ENCODE data around the gene KCTD20. TPM values are rescaled to one million over a fixed set of nuclear protein-coding genes. Genes with fewer than 3 reads are reported as not detected.
A peak's percentile ranks its signal among the peaks of the same experiment; 100 is the strongest.
"Not testable (repeated sequence)": the region's sequence is repeated elsewhere in the genome, so short reads cannot be mapped to it uniquely, and the experiment has no call there.

Gene KCTD20
- 10 to 100 TPM; 45.7 to 50.0 TPM for total RNA-seq

GRCh38 chr6:36442671-36443470 is at the start of gene KCTD20, which contains the start of gene PXT1:
KCTD20 (plus strand) TSS chr6:36443000; CDS start chr6:36470098, 27,098 bp downstream.
PXT1 (minus strand) TSS chr6:36442854; CDS start chr6:36426082, 16,772 bp downstream.
- peaks cover 11% of the 10 kb centered on the region for H3K36me3 Mint-ChIP-seq
- ATAC-seq (ENCODE audit: low read depth) (peak; percentile 87), DNase-seq (peak; percentile 92)
- H3K9me3 Mint-ChIP-seq: no peaks in the 10 kb centered on the region
- H3K4me1 Mint-ChIP-seq: peaks cover 28% of the 10 kb centered on the region
- peak within 1 kb of the TSS; percentile 97 for H3K4me3 Mint-ChIP-seq
- no peaks in the 10 kb centered on the region for H3K27me3 Mint-ChIP-seq
- H3K27ac Mint-ChIP-seq: peak within 1 kb of the TSS; percentile 96
- POLR2A ChIA-PET: interaction anchor here (0.6 to 2.1 kb wide), 11 partner anchors 10 to 172 kb away, joined by 3 to 9 read pairs (median 4); partner anchors contain the start of gene ETV7

GRCh38 chr6:36399970-36400369 is 42.8 kb upstream of the KCTD20 start:
- H3K27me3 Mint-ChIP-seq: peaks cover 17% of the 10 kb centered on the region
- H3K4me1 Mint-ChIP-seq: no peaks in the 10 kb centered on the region
- POLR2A ChIA-PET: no interaction called here
- no peaks in the 10 kb centered on the region for H3K36me3 Mint-ChIP-seq
- H3K9me3 Mint-ChIP-seq: no peaks in the 10 kb centered on the region
- H3K27ac Mint-ChIP-seq: no peak overlapping the region
- DNase-seq: no peak
- no peak for ATAC-seq (ENCODE audit: low read depth)
- H3K4me3 Mint-ChIP-seq: no peak overlapping the region

GRCh38 chr6:36402481-36402880 is 40.3 kb upstream of the KCTD20 start:
- POLR2A ChIA-PET: no interaction called here
- H3K9me3 Mint-ChIP-seq: no peaks in the 10 kb centered on the region
- no peak overlapping the region for H3K4me3 Mint-ChIP-seq
- no peaks in the 10 kb centered on the region for H3K36me3 Mint-ChIP-seq
- peaks cover 20% of the 10 kb centered on the region for H3K27me3 Mint-ChIP-seq
- DNase-seq: no peak
- no peaks in the 10 kb centered on the region for H3K4me1 Mint-ChIP-seq
- no peak for ATAC-seq (ENCODE audit: low read depth)
- H3K27ac Mint-ChIP-seq: no peak overlapping the region

GRCh38 chr6:36404164-36404563 is 38.6 kb upstream of the KCTD20 start:
- ATAC-seq (ENCODE audit: low read depth): no peak
- no peak overlapping the region for H3K27ac Mint-ChIP-seq
- no peak overlapping the region for H3K4me3 Mint-ChIP-seq
- DNase-seq: no peak
- H3K27me3 Mint-ChIP-seq: peaks cover 30% of the 10 kb centered on the region
- no peaks in the 10 kb centered on the region for H3K36me3 Mint-ChIP-seq
- peaks cover 1% of the 10 kb centered on the region for H3K4me1 Mint-ChIP-seq
- POLR2A ChIA-PET: interaction anchor here (0.5 kb wide), 1 partner anchor 523 kb away, joined by 3 read pairs; no protein-coding TSS in a partner anchor
- no peaks in the 10 kb centered on the region for H3K9me3 Mint-ChIP-seq

- ATAC-seq (ENCODE audit: low read depth): not testable (repeated sequence)
- peaks cover 19% of the 10 kb centered on the region for H3K27me3 Mint-ChIP-seq
Measured at GRCh38 chr6:36409718-36410117, 33.1 kb upstream of the KCTD20 start.

DNA sequence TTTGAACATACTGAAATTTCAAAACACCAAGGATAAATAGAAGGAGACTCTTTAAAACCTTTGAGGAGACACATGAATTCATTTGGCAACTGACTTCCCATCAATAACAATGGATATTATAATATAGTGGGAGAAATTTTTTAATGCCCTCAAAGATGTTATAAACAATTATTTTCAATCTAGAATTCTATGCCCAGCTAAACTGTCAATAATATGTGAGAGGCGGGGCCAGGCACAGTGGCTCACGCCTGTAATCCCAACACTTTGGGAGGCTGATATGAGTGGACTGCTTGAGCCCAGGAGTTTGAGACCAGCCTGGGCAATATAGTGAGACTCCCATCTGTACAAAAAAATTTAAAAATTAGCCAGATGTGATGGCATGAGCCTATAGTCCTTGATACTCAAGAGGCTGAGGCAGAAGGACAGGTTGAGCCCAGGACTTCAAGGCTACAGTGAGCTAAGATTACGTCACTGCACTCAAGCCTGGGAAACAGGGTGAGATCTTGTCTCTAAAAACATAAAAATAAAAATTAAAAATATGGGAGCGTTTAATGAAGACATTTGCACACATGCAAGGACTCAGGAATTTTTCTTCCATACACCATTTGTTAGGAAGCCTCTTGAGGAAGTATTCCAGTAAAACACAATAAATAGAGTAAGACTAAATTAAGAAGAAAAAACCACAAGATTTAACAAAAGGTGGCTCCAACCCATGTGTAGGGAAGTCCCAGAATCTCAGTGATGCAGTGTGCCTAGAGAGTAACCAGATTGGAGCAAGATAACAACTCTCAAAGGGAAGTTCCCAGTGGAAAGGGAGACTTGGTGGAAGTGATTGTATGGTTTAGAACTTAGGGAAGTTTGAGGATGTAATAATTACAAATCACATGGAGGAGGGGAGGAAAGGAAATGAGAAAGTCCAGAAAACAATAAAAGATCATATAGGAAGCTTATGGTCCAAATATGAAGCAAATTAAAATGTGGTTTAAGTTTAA is 29.0 kb upstream of the KCTD20 start:
- Mint-ChIP-seq H3K27ac (no peak overlapping the region), H3K27me3 (peaks cover 5% of the 10 kb centered on the region), H3K4me3 (no peak overlapping the region), H3K4me1 (peaks cover 2% of the 10 kb centered on the region), H3K9me3 (peaks cover 4% of the 10 kb centered on the region), H3K36me3 (peaks cover 2% of the 10 kb centered on the region)
- POLR2A ChIA-PET: no interaction called here
- ATAC-seq (ENCODE audit: low read depth) (no peak), DNase-seq (no peak)

More at GRCh38 chr6:36409718-36410117, 33.1 kb upstream of the KCTD20 start:
- H3K36me3 Mint-ChIP-seq, H3K4me1 Mint-ChIP-seq, H3K27ac Mint-ChIP-seq, POLR2A ChIA-PET, DNase-seq, H3K4me3 Mint-ChIP-seq, H3K9me3 Mint-ChIP-seq: not testable (repeated sequence)

DNA sequence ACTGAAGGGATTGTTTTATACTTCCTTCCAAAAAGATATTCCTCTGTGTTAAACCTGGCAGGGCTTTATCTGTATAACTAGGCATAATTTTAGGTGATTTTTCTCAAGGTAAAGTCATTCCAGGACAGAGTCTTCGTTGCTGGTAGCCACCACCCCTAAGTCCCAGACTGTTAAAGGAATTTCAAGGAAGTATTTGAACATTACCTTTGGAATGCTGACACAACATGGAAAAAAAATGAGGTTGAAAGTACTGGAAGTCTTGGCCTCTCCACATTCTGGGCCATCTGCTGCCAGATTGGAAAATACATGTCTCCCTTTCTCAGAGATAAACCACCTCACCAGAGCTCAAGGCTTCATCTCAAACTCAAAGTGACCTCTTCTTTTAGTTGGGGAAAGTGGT is 28.3 kb upstream of the KCTD20 start:
- Mint-ChIP-seq H3K4me1 (no peaks in the 10 kb centered on the region), H3K27me3 (peaks cover 5% of the 10 kb centered on the region), H3K27ac (no peak overlapping the region), H3K36me3 (peaks cover 2% of the 10 kb centered on the region), H3K9me3 (peaks cover 4% of the 10 kb centered on the region), H3K4me3 (no peak overlapping the region)
- ATAC-seq (ENCODE audit: low read depth): no peak
- POLR2A ChIA-PET: no interaction called here
- DNase-seq: no peak

- POLR2A ChIA-PET: interaction anchor here (1.1 kb wide), 1 partner anchor 25 kb away, joined by 4 read pairs; the partner anchor contains the start of gene KCTD20
- ATAC-seq (ENCODE audit: low read depth) (no peak), DNase-seq (no peak)
- Mint-ChIP-seq H3K27me3 (peaks cover 2% of the 10 kb centered on the region), H3K36me3 (no peaks in the 10 kb centered on the region), H3K9me3 (no peaks in the 10 kb centered on the region), H3K4me3 (no peak overlapping the region), H3K4me1 (peaks cover 9% of the 10 kb centered on the region), H3K27ac (no peak overlapping the region)
Measured at GRCh38 chr6:36418558-36418957, 24.2 kb upstream of the KCTD20 start.

DNA sequence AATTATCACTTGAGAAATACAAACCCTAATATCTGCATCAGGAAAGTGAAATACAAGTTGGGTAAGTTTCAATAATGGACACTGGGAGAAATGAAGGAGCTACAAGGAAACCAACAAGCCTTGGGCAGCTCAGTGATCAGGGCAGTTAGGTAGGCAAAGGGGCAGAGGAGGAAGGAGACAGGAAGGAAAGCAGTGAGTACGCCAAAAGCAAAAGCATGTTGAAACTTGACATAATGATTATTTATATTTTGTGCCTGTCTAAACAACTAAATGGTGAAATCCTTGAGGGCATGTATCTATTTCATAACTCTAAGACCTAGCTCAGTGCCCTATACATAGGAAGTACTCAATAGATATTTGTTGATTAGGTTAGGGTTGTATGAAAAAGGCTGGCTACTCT is 23.5 kb upstream of the KCTD20 start:
- DNase-seq (no peak), ATAC-seq (ENCODE audit: low read depth) (no peak)
- H3K4me1 Mint-ChIP-seq: peaks cover 14% of the 10 kb centered on the region
- no peaks in the 10 kb centered on the region for H3K36me3 Mint-ChIP-seq
- H3K27ac Mint-ChIP-seq: no peak overlapping the region
- H3K4me3 Mint-ChIP-seq: no peak overlapping the region
- POLR2A ChIA-PET: interaction anchor here (1.1 kb wide), 1 partner anchor 24 kb away, joined by 4 read pairs; the partner anchor contains the start of gene KCTD20
- peaks cover 5% of the 10 kb centered on the region for H3K27me3 Mint-ChIP-seq
- H3K9me3 Mint-ChIP-seq: no peaks in the 10 kb centered on the region

GRCh38 chr6:36422714-36423100 is 20.1 kb upstream of the KCTD20 start:
- Mint-ChIP-seq H3K36me3 (no peaks in the 10 kb centered on the region), H3K9me3 (no peaks in the 10 kb centered on the region), H3K4me1 (peaks cover 14% of the 10 kb centered on the region), H3K27me3 (peaks cover 7% of the 10 kb centered on the region), H3K27ac (peak overlapping the region; percentile 86), H3K4me3 (peak overlapping the region; percentile 90)
- POLR2A ChIA-PET: interaction anchor here (0.9 to 1.9 kb wide), 12 partner anchors 10 to 291 kb away, joined by 3 to 11 read pairs (median 4); partner anchors contain the start of genes KCTD20 and STK38
- ATAC-seq (ENCODE audit: low read depth): no peak
- no peak for DNase-seq

GRCh38 chr6:36423101-36423824 is 19.5 kb upstream of the KCTD20 start:
- Mint-ChIP-seq H3K4me1 (peaks cover 14% of the 10 kb centered on the region), H3K9me3 (no peaks in the 10 kb centered on the region), H3K4me3 (peak overlapping the region; percentile 90), H3K27ac (peak overlapping the region; percentile 86), H3K27me3 (peaks cover 7% of the 10 kb centered on the region), H3K36me3 (no peaks in the 10 kb centered on the region)
- POLR2A ChIA-PET: interaction anchor here (0.6 to 1.9 kb wide), 15 partner anchors 11 to 292 kb away, joined by 3 to 11 read pairs (median 4); partner anchors contain the start of genes CDKN1A, KCTD20 and STK38
- peak; percentile 97 for ATAC-seq (ENCODE audit: low read depth)
- DNase-seq: peak; percentile 97

DNA sequence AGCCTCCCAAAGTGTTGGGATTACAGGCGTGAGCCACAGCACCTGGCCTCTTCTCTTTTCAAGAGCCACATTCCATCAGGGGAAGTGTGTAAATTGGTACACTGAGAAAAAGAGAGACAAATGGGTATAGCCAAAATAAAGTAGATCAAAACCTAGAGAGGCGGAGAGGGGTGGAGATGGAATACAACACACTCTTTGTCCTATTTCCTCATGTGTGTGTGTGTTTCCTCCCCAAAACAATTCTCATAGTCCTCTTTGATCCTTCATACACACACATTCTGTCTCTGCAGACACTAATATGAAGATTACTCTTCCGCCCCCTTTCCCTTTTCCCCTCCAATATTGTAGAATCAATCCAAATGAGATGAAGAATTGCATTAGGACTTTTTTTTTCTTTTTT is 16.2 kb upstream of the KCTD20 start:
- Mint-ChIP-seq H3K9me3 (no peaks in the 10 kb centered on the region), H3K36me3 (no peaks in the 10 kb centered on the region), H3K27ac (no peak overlapping the region), H3K27me3 (peaks cover 7% of the 10 kb centered on the region), H3K4me3 (no peak overlapping the region), H3K4me1 (peaks cover 14% of the 10 kb centered on the region)
- no peak for ATAC-seq (ENCODE audit: low read depth)
- POLR2A ChIA-PET: no interaction called here
- no peak for DNase-seq

All from activated naive CD8-positive, alpha-beta T cell treated with anti-CD3 and anti-CD28 coated beads, Interleukin-2, amount 10 ng/mL, durations not matched to agents 7 days and 5 days (primary cell).